Subcutaneous adipose tissue (tissue), 4 donors: Measurements from ENCODE around the gene LBR. TPM values are rescaled to one million over a fixed set of nuclear protein-coding genes. Genes with fewer than 3 reads are reported as not detected.

Experiments used
- CTCF ChIP-seq: fragments of 450-650 bp; IDR thresholded peaks from one replicate; pipeline ENCODE4 v1.5.1; 2016; ENCODE audit warnings: low read depth, mild to moderate bottlenecking, control low read depth, antibody characterized with exemption, moderate library complexity
- total RNA-seq, 4 donors: library from RNA; depleted of rRNA; stranded (reverse); fragments of >200 nt; gene quantifications; one replicate each; pipeline ENCODE4 v1.1.0, GENCODE V29; 2016

The LBR gene
- total RNA-seq, 4 donors from 2014 or later: 24.9 to 56.4 (median 46.2) TPM

DNA sequence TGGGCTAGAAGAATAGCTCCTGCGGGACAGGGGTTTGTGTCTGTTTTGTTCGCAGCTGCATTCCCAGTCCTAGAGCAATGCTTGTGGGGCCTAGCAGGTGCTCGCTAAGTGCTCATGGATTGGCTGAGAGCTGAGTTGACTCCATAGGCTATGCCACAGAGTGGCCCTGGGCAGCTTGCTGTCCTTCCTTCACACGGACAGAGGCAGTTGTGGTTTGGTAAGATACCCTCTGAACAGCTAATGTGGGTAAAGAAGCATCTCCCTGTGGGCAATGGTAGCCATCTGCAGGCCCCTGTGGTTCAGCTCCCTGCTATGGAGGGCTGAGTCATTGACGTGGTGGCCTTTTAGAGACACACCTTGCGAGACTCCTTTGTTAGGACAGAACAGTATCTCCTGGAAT, 23.5 kb upstream of the LBR start:
- TF ChIP-seq CTCF: no peak

- no peak for TF ChIP-seq CTCF
These were observed 22.8 kb upstream of the LBR start for GRCh38 chr1:225450491-225451191.

GRCh38 chr1:225449774-225450173, 21.9 kb upstream of the LBR start:
- TF ChIP-seq CTCF: no peak

- no peak for TF ChIP-seq CTCF
These were observed 21.4 kb upstream of the LBR start for GRCh38 chr1:225449261-225449660.

DNA sequence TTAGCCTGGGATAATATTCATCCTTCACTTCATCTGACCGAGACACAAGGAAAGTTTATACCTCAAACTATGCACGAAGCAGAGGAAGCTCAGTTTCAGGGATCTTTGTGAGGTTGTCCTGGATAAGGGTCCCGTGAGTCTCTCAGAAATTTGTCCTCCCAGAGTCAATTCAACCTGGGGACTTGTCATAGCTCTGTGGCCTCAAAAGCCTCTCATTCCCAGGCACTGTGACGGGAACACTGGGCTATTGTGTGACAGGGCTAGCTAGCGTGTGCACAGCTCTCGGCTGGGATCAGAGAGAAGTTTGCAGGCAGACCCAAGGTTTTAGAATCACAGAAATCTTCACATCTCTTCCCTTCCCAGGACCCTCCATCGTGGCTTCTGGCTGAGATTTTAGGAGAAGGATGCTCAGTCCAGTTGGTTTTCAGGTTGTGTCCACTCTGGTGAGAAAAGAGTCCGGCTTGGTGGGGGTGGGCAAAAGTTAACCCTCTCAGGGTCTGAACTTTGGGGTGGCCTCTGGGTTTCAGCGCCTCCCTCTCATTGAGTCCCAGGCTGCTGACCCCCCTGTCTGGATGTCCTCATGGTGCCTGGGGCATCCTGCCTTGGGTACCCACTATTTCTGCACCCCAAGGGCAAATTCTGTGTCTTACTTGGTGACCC, 20.4 kb upstream of the LBR start:
- no peak for TF ChIP-seq CTCF

DNA sequence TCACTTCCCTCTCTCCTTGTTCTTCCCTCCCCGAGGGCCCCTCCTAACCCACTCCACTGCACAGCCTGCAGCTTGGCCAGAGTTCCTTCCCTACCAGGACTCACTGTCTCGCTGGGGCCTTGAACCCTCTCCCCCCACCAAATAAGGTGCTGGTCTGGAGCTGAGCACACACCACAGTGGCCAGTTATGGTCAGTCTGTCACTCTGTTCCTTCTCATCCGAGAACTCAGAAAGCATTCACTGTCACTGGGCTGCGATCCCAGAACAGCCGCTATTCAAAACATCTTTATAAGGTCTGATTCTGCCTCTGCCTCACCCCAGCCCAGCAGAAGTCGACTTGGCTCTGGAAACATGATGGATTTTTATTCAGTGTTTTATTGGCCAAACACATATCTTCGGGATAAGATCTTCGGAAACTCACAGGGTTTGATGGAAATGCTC, 19.8 kb upstream of the LBR start:
- no peak for TF ChIP-seq CTCF

- no peak for TF ChIP-seq CTCF
These were observed 19.3 kb upstream of the LBR start for GRCh38 chr1:225446981-225447615.
